HCT116 (cell line): ENCODE data around the gene PDE6G. TPM values are rescaled to one million over a fixed set of nuclear protein-coding genes. Genes with fewer than 3 reads are reported as not detected.

Experiments
- ATAC-seq: fragments of 200-7000 bp; cut with Tn5 transposase; 2 replicates; pipeline ENCODE4 v1.9.1; 2020; ENCODE audit warnings: mild to moderate bottlenecking, moderate library complexity
- BruUV-seq: library from RNA; stranded (reverse); fragments of 400-500 nt; replicated peaks from 2 replicates; lab custom pipeline; 2021; lab: Mats Ljungman, UMichigan
- CTCF ChIA-PET: fragments of 300-600 bp; sonication (Branson Sonifier 250); formaldehyde crosslinking; loops from one replicate; lab custom pipeline; 2021; ENCODE audit warnings: antibody characterized with exemption; lab: Charles Lee
- POLR2A ChIA-PET: fragments of 300-600, 350-600 bp; sonication (Branson Sonifier 250); formaldehyde crosslinking; loops from one replicate; lab custom pipeline; 2021; ENCODE audit warnings: antibody characterized with exemption; lab: Charles Lee
- RAD21 ChIA-PET, 2 experiments: fragments of 300-600 bp; sonication (Branson Sonifier 250); formaldehyde crosslinking; loops; one replicate each; lab custom pipeline; 2023; ENCODE audit warnings: low total read pairs in 2 of 2; ENCODE audit not compliant: uncharacterized antibody in 2 of 2, unreplicated experiment in 2 of 2, low non-redundant PET in 1 of 2; lab: Charles Lee
- DNase-seq: peaks from one replicate; pipeline ENCODE4 v3.0.0-alpha.2; 2010; ENCODE audit warnings: low read depth, low spot score
- H2AFZ ChIP-seq: fragments of 200-600 bp; shearing (Covaris generic), sonication (generic); 2 replicates; pipeline ENCODE4 v1.6.1; 2017; ENCODE audit warnings: low read depth, mixed run types, mixed read lengths, antibody characterized with exemption, low read length; ENCODE audit not compliant: poor library complexity, severe bottlenecking
- H3K27ac ChIP-seq: 2 replicates; pipeline ENCODE4 v1.5.1; 2012; ENCODE audit warnings: low read depth, low read length
- H3K27me3 ChIP-seq: fragments of 200-600 bp; sonication (generic); 2 replicates; pipeline ENCODE4 v1.6.1; 2016; ENCODE audit warnings: mixed run types, low read length, mixed read lengths; ENCODE audit not compliant: insufficient read depth
- H3K36me3 ChIP-seq, 2 experiments: fragments of 200-500 bp in 1 of 2; fragments of 200-600 bp in 1 of 2; sonication (Bioruptor generic) in 1 of 2; sonication (generic) in 1 of 2; 2 replicates each; pipeline versions ENCODE4 v1.5.1 to v1.6.1; 2014 to 2016; ENCODE audit warnings: low read length in 2 of 2, inconsistent platforms in 1 of 2, mixed read lengths in 1 of 2, mixed run types in 1 of 2; ENCODE audit not compliant: insufficient read depth in 2 of 2, control insufficient read depth in 1 of 2
- H3K4me1 ChIP-seq, 2 experiments: fragments of 200-600 bp in 1 of 2; sonication (generic) in 1 of 2; 2 replicates each; pipeline versions ENCODE4 v1.5.1 to v1.6.1; 2012 to 2017; ENCODE audit warnings: low read length in 2 of 2, inconsistent platforms in 1 of 2, mild to moderate bottlenecking in 1 of 2, mixed read lengths in 1 of 2, mixed run types in 1 of 2, moderate library complexity in 1 of 2; ENCODE audit not compliant: insufficient read depth in 2 of 2, control insufficient read depth in 1 of 2
- H3K4me2 ChIP-seq: fragments of 200-600 bp; sonication (generic); 2 replicates; pipeline ENCODE4 v1.6.1; 2017; ENCODE audit warnings: mixed run types, low read length, mixed read lengths
- H3K4me3 ChIP-seq, 2 experiments: fragments of 200-600 bp in 1 of 2; sonication (generic) in 1 of 2; replicated peaks in 1 of 2; 2 replicates each; pipeline ENCODE4 v1.5.1; 2011 to 2016; ENCODE audit warnings: low read length in 2 of 2, control low read depth in 1 of 2, low read depth in 1 of 2, mild to moderate bottlenecking in 1 of 2, mixed read lengths in 1 of 2, mixed run types in 1 of 2
- H3K79me2 ChIP-seq: fragments of 200-600 bp; sonication (generic); 2 replicates; pipeline ENCODE4 v1.6.1; 2017; ENCODE audit warnings: mild to moderate bottlenecking, mixed run types, low read length, moderate library complexity, mixed read lengths; ENCODE audit not compliant: insufficient read depth
- H3K9ac ChIP-seq: fragments of 200-600 bp; sonication (generic); 2 replicates; pipeline ENCODE4 v1.6.1; 2016; ENCODE audit warnings: low read length, mixed read lengths
- H3K9me2 ChIP-seq: fragments of 200-600 bp; sonication (generic), shearing (Covaris generic); 2 replicates; pipeline ENCODE4 v1.6.1; 2017; ENCODE audit warnings: mixed run types, mild to moderate bottlenecking, moderate library complexity; ENCODE audit not compliant: insufficient read depth
- H3K9me3 ChIP-seq, 2 experiments: fragments of 200-500 bp in 1 of 2; fragments of 200-600 bp in 1 of 2; sonication (Bioruptor generic) in 1 of 2; sonication (generic) in 1 of 2; 2 replicates each; pipeline ENCODE4 v1.6.1; 2014 to 2017; ENCODE audit warnings: low read length in 2 of 2, mixed read lengths in 2 of 2, inconsistent platforms in 1 of 2, low read depth in 1 of 2, mild to moderate bottlenecking in 1 of 2, mixed run types in 1 of 2, moderate library complexity in 1 of 2; ENCODE audit not compliant: control insufficient read depth in 1 of 2, insufficient read depth in 1 of 2
- H4K20me1 ChIP-seq: fragments of 200-600 bp; sonication (generic), shearing (Covaris generic); 2 replicates; pipeline ENCODE4 v1.6.1; 2017; ENCODE audit warnings: mixed run types, mild to moderate bottlenecking, moderate library complexity; ENCODE audit not compliant: insufficient read depth
- ATF3 ChIP-seq: IDR thresholded peaks from 2 replicates; pipeline ENCODE4 v1.6.1; 2012
- ELF1 ChIP-seq: IDR thresholded peaks from 2 replicates; pipeline ENCODE4 v1.6.1; 2012; ENCODE audit warnings: low read depth, borderline replicate concordance
- EZH2 ChIP-seq: fragments of 200-600 bp; sonication (generic); IDR thresholded peaks from 2 replicates; pipeline ENCODE4 v1.6.1; 2017; ENCODE audit warnings: antibody characterized with exemption, mixed run types
- EZH2phosphoT487 ChIP-seq: fragments of 200-600 bp; IDR thresholded peaks from 2 replicates; pipeline ENCODE4 v1.6.1; 2018; ENCODE audit warnings: antibody characterized with exemption, borderline replicate concordance
- FOSL1 ChIP-seq: IDR thresholded peaks from 2 replicates; pipeline ENCODE4 v1.6.1; 2012; ENCODE audit warnings: low read depth
- POLR2A ChIP-seq: IDR thresholded peaks from 2 replicates; pipeline ENCODE4 v1.7.0; 2011; ENCODE audit warnings: borderline replicate concordance; ENCODE audit not compliant: insufficient read depth, insufficient read length; ENCODE audit errors: extremely low read depth
- POLR2AphosphoS5 ChIP-seq: IDR thresholded peaks from 2 replicates; pipeline ENCODE4 v1.6.1; 2011; ENCODE audit warnings: mild to moderate bottlenecking, low read depth, low read length, moderate library complexity
- RAD21 ChIP-seq: IDR thresholded peaks from 2 replicates; pipeline ENCODE4 v1.6.1; 2012; ENCODE audit warnings: low read depth, mild to moderate bottlenecking
- REST ChIP-seq: IDR thresholded peaks from 2 replicates; pipeline ENCODE4 v1.6.1; 2012; ENCODE audit warnings: low read depth
- SP1 ChIP-seq: IDR thresholded peaks from 2 replicates; pipeline ENCODE4 v1.6.1; 2012; ENCODE audit warnings: low read depth
- SRF ChIP-seq: IDR thresholded peaks from 2 replicates; pipeline ENCODE4 v1.6.1; 2012; ENCODE audit warnings: low read depth
- TCF7L2 ChIP-seq: IDR thresholded peaks from 2 replicates; pipeline ENCODE4 v1.7.0; 2011; ENCODE audit warnings: borderline replicate concordance, inconsistent platforms; ENCODE audit not compliant: insufficient read depth, insufficient read length; ENCODE audit errors: extremely low read depth
- YY1 ChIP-seq: IDR thresholded peaks from 2 replicates; pipeline ENCODE4 v1.6.1; 2011; ENCODE audit warnings: low read length, low read depth, moderate library complexity, mild to moderate bottlenecking; ENCODE audit not compliant: insufficient replicate concordance; ENCODE audit errors: extremely low read depth
- ZBTB33 ChIP-seq: IDR thresholded peaks from 2 replicates; pipeline ENCODE4 v1.6.1; 2011; ENCODE audit warnings: mild to moderate bottlenecking, low read length, moderate library complexity; ENCODE audit not compliant: insufficient replicate concordance; ENCODE audit errors: extremely low read depth
- ZFX ChIP-seq: fragments of 450-650 bp; IDR thresholded peaks from 2 replicates; pipeline ENCODE4 v1.6.1; 2017
- ZNF274 ChIP-seq: fragments of 200-500 bp; sonication (Bioruptor generic); IDR thresholded peaks from 2 replicates; pipeline ENCODE4 v1.6.1; 2014; ENCODE audit warnings: mild to moderate bottlenecking, low read depth, low read length, inconsistent platforms
- intact Hi-C: fragments of 100-400 bp; cut with micrococcal nuclease; formaldehyde crosslinking; loops from 2 replicates; pipeline ENCODE4 v1.10.0; 2022
- total RNA-seq: library from RNA; stranded (reverse); gene quantifications from one replicate; pipeline ENCODE4 v1.2.1, GENCODE V29; 2021; ENCODE audit not compliant: unreplicated experiment

The PDE6G gene
- total RNA-seq, 1 experiment from 2014 or later = not detected

GRCh38 chr17:81662002-81662401 is 5.7 kb upstream of the PDE6G start:
- peaks cover 23% of the 10 kb centered on the region for H3K79me2 ChIP-seq
- no peaks in the 10 kb centered on the region for H3K9me2 ChIP-seq
- intact Hi-C loops = no loop called here
- no peaks in the 10 kb centered on the region for H3K27me3 ChIP-seq
- H3K4me1 ChIP-seq = peaks cover 30 to 37% of the 10 kb centered on the region in 2 experiments
- H3K9me3 ChIP-seq = no peaks in the 10 kb centered on the region
- ChIA-PET RAD21 (no interaction called here), CTCF (no interaction called here), POLR2A (no interaction called here)
- no peak for ATAC-seq
- H3K4me3 ChIP-seq = no peak overlapping the region
- peaks cover 0 to 10% of the 10 kb centered on the region in 2 experiments; a peak in 1 of 4 replicates for H3K36me3 ChIP-seq
- no peak for TF ChIP-seq ATF3
- no peak for TF ChIP-seq ELF1
- no peak for TF ChIP-seq SP1
- TF ChIP-seq SRF = no peak
- no peak for TF ChIP-seq YY1
- no peak for TF ChIP-seq EZH2
- TF ChIP-seq RAD21 = no peak
- TF ChIP-seq POLR2AphosphoS5 = no peak
- no peak for TF ChIP-seq POLR2A
- no peak for TF ChIP-seq EZH2phosphoT487
- no peak for TF ChIP-seq ZNF274
- no peak for TF ChIP-seq FOSL1
- no TSS peak for BruUV-seq
- no peak overlapping the region for H3K9ac ChIP-seq
- no peak overlapping the region for H3K27ac ChIP-seq
- no peak overlapping the region for H2AFZ ChIP-seq
- no peak overlapping the region for H3K4me2 ChIP-seq
- no peaks in the 10 kb centered on the region for H4K20me1 ChIP-seq
- DNase-seq = no peak

GRCh38 chr17:81660441-81660840 is 4.1 kb upstream of the PDE6G start:
- Histone ChIP-seq H3K4me3 (no peak overlapping the region), H3K36me3 (peaks cover 0 to 10% of the 10 kb centered on the region in 2 experiments; a peak in 1 of 4 replicates), H3K9me2 (no peaks in the 10 kb centered on the region), H3K27me3 (no peaks in the 10 kb centered on the region), H3K27ac (no peak overlapping the region), H3K4me1 (peaks cover 28 to 30% of the 10 kb centered on the region in 2 experiments), H3K9me3 (no peaks in the 10 kb centered on the region), H2AFZ (no peak overlapping the region), H3K4me2 (no peak overlapping the region), H3K9ac (no peak overlapping the region), H3K79me2 (peaks cover 9% of the 10 kb centered on the region), H4K20me1 (no peaks in the 10 kb centered on the region)
- RAD21 ChIA-PET = no interaction called here
- POLR2A ChIA-PET = interaction anchor here (1.1 kb wide), 1 partner anchor 23 kb away, joined by 3 read pairs; the partner anchor contains the start of genes ARL16 and HGS
- intact Hi-C loops = no loop called here
- no TSS peak for BruUV-seq
- CTCF ChIA-PET = no interaction called here
- ATAC-seq = no peak
- no peak for DNase-seq
- no peak for TF ChIP-seq EZH2phosphoT487
- no peak for TF ChIP-seq ZFX
- TF ChIP-seq ZBTB33 = no peak
- TF ChIP-seq RAD21 = no peak
- no peak for TF ChIP-seq EZH2
- TF ChIP-seq TCF7L2 = no peak
- TF ChIP-seq ZNF274 = no peak
- TF ChIP-seq SP1 = no peak
- TF ChIP-seq REST = no peak
